A673 (cell line): ENCODE results near the gene SAYSD1. TPM values are rescaled to one million over a fixed set of nuclear protein-coding genes. Genes with fewer than 3 reads are reported as not detected.

Source experiments
- BruUV-seq: library from RNA; stranded (reverse); fragments of 400-500 nt; replicated peaks from 2 replicates; lab custom pipeline; 2021; lab: Mats Ljungman, UMichigan
- CTCF ChIA-PET: fragments of 300-600 bp; sonication (Branson Sonifier 250); formaldehyde crosslinking; loops from one replicate; lab custom pipeline; 2022; ENCODE audit warnings: antibody characterized with exemption; lab: Charles Lee
- POLR2A ChIA-PET: fragments of 300-600 bp; sonication (Branson Sonifier 250); formaldehyde crosslinking; loops from one replicate; lab custom pipeline; 2022; ENCODE audit warnings: antibody characterized with exemption; ENCODE audit not compliant: low non-redundant PET; lab: Charles Lee
- DNase-seq: peaks from one replicate; pipeline ENCODE4 v3.0.0-alpha.2; 2015; ENCODE audit warnings: low spot score
- H3K27ac ChIP-seq: fragments of 200-600 bp; sonication (generic); 2 replicates; pipeline ENCODE4 v1.5.1; 2016; ENCODE audit warnings: mixed run types, low read depth, mild to moderate bottlenecking, mixed read lengths, antibody characterized with exemption, low read length; ENCODE audit not compliant: poor library complexity, severe bottlenecking
- H3K27me3 ChIP-seq: fragments of 200-600 bp; sonication (generic); replicated peaks from 2 replicates; pipeline ENCODE4 v1.6.1; 2017; ENCODE audit warnings: mixed run types, low read depth, mild to moderate bottlenecking, mixed read lengths, antibody characterized with exemption, low read length; ENCODE audit not compliant: insufficient read depth, poor library complexity
- H3K36me3 ChIP-seq: fragments of 200-600 bp; sonication (generic); 2 replicates; pipeline ENCODE4 v1.6.1; 2016; ENCODE audit warnings: mixed run types, mild to moderate bottlenecking, mixed read lengths, antibody characterized with exemption, low read length; ENCODE audit not compliant: insufficient read depth, poor library complexity, severe bottlenecking
- H3K4me1 ChIP-seq: fragments of 200-600 bp; sonication (generic); 2 replicates; pipeline ENCODE4 v1.6.1; 2017; ENCODE audit warnings: mixed run types, mild to moderate bottlenecking, mixed read lengths, antibody characterized with exemption, low read length; ENCODE audit not compliant: insufficient read depth, poor library complexity, severe bottlenecking
- H3K4me3 ChIP-seq: fragments of 200-600 bp; sonication (generic); 2 replicates; pipeline ENCODE4 v1.5.1; 2016; ENCODE audit warnings: low read depth, mixed run types, mild to moderate bottlenecking, mixed read lengths, low read length; ENCODE audit not compliant: poor library complexity, severe bottlenecking
- H3K9me3 ChIP-seq: fragments of 200-600 bp; sonication (generic); 2 replicates; pipeline ENCODE4 v1.6.1; 2016; ENCODE audit warnings: mixed run types, low read depth, mild to moderate bottlenecking, mixed read lengths, antibody characterized with exemption, low read length; ENCODE audit not compliant: poor library complexity, severe bottlenecking
- CTCF ChIP-seq: fragments of 300-800, 200-600 bp; sonication (generic); conservative IDR thresholded peaks from 2 replicates; pipeline ENCODE4 v1.5.1; 2017; ENCODE audit warnings: low read depth, mild to moderate bottlenecking, antibody characterized with exemption, low read length, moderate library complexity, mixed read lengths
- EZH2 ChIP-seq: fragments of 200-600 bp; sonication (generic); IDR thresholded peaks from 2 replicates; pipeline ENCODE4 v1.6.1; 2017; ENCODE audit warnings: borderline replicate concordance, low read depth, mild to moderate bottlenecking, mixed read lengths, antibody characterized with exemption, low read length; ENCODE audit not compliant: poor library complexity, severe bottlenecking
- intact Hi-C: fragments of 100-400 bp; cut with micrococcal nuclease; formaldehyde crosslinking; loops from one replicate; pipeline ENCODE4 v1.10.0; 2022; ENCODE audit not compliant: unreplicated experiment
- total RNA-seq: library from RNA; stranded (reverse); gene quantifications from 2 replicates; pipeline ENCODE4 v1.2.3, GENCODE V29; 2021

Gene SAYSD1
- total RNA-seq, 1 experiment from 2014 or later = 16.2 TPM

- Histone ChIP-seq H3K27ac (no peak overlapping the region), H3K36me3 (no peaks in the 10 kb centered on the region), H3K27me3 (peaks cover 6% of the 10 kb centered on the region), H3K4me3 (no peak overlapping the region), H3K9me3 (no peaks in the 10 kb centered on the region), H3K4me1 (no peaks in the 10 kb centered on the region)
- ChIA-PET POLR2A (no interaction called here), CTCF (no interaction called here)
- no peak for DNase-seq
- TF ChIP-seq EZH2 (no peak), CTCF (no peak)
- BruUV-seq = no TSS peak
- intact Hi-C loops = no loop called here
Measured at GRCh38 chr6:39082310-39082709, 32.7 kb downstream of the SAYSD1 start.

GRCh38 chr6:39080246-39080875 is 34.6 kb downstream of the SAYSD1 start:
- Histone ChIP-seq H3K4me3 (no peak overlapping the region), H3K27ac (no peak overlapping the region), H3K27me3 (no peaks in the 10 kb centered on the region), H3K4me1 (no peaks in the 10 kb centered on the region), H3K36me3 (no peaks in the 10 kb centered on the region), H3K9me3 (no peaks in the 10 kb centered on the region)
- DNase-seq = no peak
- intact Hi-C loops = no loop called here
- ChIA-PET CTCF (no interaction called here), POLR2A (no interaction called here)
- TF ChIP-seq EZH2 (no peak), CTCF (no peak)
- no TSS peak for BruUV-seq

- DNase-seq = no peak
- Histone ChIP-seq H3K36me3 (no peaks in the 10 kb centered on the region), H3K27me3 (no peaks in the 10 kb centered on the region), H3K4me1 (no peaks in the 10 kb centered on the region), H3K4me3 (no peak overlapping the region), H3K9me3 (no peaks in the 10 kb centered on the region), H3K27ac (no peak overlapping the region)
- POLR2A ChIA-PET = no interaction called here
- BruUV-seq = no TSS peak
- intact Hi-C loops = no loop called here
- TF ChIP-seq CTCF = no peak
- no peak for TF ChIP-seq EZH2
- CTCF ChIA-PET = no interaction called here
Measured at GRCh38 chr6:39079197-39080125, 35.5 kb downstream of the SAYSD1 start.
